Activated gamma-delta T cell treated with anti-CD3 and anti-CD28 coated beads, Interleukin-2, amount 50 U/mL, for 16 hours (primary cell): Measurements from ENCODE around the gene BCAM.
"Not testable (repeated sequence)": the region's sequence is repeated elsewhere in the genome, so short reads cannot be mapped to it uniquely, and the experiment has no call there.

Source experiments
- DNase-seq: peaks from one replicate; pipeline ENCODE4 v3.0.0-alpha.2; 2020; ENCODE audit warnings: low read depth

Gene BCAM

DNA sequence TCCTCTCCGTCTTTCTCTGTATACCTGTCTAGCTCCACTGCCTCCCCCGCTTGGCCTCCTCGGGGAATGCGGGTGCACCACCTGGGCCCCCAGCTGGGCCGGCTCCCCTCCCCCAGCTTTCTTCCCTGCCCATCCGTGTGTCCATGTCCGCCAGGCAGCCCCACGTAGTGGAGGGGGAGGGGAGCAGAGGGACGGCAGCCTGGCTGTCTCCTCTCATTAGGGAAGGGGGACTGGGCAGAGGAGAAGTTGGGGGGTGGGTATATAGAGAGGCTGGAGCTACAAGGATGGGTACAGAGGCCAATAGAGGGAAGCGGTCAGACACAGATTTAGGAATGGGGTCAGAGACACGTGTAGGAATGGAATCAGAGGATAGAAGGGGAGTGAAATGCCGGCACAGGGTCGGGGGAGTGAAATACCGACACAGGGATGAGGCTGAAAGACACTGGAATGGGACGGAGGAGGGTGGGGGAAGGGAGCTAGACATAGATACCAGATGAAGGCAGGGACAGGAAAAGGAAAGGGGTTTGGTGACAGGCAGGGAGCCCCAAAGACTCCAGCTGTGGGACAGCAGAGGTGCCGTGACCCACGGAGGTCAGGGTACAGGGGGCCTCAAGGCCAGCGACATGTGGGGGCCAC, 40.0 kb downstream of the BCAM start:
- no peak for DNase-seq

DNA sequence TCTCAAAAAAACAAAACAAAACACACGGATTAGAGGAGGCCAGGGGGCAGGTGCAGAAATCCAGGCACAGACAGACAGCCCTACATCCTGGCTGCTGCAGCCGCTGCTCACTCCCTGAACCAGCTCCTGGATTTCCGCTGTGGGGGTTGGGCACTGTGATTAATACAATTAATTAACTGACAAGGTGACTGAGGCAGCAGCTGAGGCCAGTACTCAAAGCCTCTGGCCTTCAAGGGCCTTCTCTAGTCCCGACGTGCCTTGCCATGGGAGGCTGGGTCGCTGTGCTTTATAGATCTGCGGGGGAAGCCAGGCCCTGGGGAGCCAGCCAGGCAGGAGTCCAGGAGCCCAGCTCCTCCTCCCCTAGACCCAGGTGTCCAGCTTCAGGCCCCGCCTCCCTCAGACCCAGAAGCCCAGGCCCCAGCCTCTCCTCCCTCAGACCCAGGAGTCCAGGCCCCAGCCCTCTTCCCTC, 41.8 kb downstream of the BCAM start:
- no peak for DNase-seq

DNA sequence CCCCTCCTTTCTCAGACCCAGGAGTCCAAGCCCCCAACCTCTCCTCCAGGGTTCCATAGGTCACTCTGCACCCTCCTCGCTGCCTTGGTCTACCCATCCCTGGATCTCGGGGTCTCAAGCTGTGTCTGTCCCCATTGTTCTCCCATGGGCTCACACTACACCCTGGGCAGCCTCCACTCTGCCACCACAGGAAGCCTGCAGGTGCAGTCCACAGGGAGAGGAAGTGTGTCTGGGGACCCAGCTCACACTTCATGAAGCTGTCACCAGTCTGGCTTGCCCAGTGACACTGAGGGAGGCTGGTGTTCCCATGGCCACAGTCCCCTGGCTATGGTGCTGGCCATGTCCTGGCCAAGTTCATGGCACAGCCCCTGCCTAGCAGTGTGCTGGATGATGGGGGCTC, 42.5 kb downstream of the BCAM start:
- no peak for DNase-seq

DNA sequence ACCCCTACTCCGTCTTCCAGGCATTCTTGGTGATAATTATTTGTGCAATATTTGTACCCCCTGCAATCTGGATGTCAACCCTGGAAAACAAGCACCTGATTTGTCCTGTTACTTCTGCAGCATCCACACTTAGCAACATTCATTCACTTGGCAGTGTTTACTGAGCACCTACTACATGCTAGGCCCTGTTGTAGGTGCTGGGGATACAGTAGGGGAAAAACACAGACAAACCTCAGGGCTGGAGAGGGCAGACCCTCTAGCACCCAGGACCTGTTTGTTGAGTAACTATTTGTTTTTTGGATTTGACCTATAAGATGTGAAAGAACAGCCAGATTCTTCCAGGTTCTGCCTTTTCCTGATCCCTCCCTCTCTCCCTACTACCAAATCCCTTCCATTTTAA, 46.7 kb downstream of the BCAM start:
- DNase-seq, result no peak

DNA sequence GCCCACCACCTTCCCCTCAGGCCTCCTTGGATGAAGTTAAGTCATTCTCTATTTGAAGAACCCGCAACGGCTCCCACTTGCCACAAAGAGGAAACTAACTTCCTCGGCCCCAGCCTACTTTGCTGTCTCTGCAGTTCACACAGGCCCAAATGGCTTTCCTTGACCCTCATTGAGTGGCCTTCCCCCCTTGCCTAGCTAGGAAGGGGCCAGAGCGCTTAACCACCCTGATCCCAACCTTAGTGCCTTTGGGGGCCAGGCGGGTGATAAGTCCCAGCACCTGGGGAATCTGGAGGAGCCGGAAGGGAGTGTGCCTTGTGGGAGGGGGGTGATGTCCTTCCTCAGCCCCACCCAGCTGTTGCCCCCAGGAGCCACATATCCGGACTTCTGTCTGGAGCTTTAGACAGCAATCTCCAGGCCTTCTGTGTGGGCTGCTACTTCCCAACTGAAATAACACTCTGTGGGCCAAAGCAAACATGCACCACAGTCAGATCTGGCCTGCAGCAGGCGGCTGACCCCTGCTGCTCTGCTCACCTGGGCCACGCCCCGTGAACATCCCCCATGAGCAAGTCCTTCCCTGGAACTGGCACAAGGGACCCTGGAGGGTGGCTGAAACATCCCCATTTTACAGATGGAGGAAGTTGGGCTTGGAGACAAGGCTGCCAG, 47.6 kb downstream of the BCAM start:
- DNase-seq, result no peak

DNA sequence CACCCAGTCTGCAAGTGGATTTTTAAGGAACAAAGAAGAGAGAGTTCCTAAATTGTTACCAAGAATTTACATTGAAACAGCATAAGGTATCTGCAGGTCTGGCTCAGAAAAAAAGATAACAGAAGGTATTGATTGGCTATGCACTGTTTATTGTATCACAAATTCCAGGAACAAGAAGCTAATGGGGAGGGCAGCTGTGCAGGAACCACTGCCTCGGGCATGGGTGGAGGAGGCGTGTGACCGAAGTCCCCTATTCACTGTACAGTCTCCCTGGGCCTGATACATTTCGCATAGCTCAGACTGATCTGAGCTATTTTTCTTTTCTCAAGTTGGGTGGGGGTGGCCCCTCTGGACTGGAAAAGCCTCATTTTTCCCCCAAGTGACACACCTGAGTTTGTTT, 48.9 kb downstream of the BCAM start:
- no peak for DNase-seq

DNA sequence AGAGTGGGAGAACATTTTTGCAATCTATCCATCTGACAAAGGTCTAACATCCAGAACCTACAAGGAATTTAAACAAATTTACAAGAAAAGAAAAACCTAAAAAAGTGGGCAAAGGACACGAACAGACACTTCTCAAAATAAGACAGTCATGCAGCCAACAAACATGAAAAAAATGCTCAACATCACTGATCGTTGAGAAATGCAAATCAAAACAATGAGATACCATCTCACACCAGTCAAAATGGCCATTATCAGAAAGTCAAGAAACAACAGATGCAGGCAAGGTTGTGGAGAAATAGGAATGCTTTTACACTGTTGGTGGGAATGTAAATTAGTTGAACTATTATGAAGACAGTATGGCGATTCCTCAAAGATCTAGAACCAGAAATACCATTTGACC, 52.7 kb downstream of the BCAM start:
- not testable (repeated sequence) for DNase-seq

DNA sequence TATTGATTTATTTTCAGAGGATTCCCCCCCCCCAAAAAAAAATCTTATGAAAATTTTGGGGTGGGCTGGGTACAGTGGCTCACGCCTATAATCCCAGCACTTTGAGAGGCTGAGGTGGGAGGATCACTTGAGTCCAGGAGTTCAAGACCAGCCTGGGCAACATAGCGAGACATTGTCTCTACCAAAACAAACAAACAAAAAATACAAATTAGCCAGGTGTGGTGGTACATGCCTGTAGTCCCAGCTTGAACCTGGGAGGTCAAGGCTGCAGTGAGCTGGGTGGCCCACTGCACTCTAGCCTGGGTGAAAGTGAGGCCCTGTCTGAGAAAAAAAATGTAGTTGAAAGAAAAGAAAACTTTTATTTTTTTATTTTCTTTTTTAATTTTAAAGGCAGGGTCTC, 55.1 kb downstream of the BCAM start:
- DNase-seq, result no peak

DNA sequence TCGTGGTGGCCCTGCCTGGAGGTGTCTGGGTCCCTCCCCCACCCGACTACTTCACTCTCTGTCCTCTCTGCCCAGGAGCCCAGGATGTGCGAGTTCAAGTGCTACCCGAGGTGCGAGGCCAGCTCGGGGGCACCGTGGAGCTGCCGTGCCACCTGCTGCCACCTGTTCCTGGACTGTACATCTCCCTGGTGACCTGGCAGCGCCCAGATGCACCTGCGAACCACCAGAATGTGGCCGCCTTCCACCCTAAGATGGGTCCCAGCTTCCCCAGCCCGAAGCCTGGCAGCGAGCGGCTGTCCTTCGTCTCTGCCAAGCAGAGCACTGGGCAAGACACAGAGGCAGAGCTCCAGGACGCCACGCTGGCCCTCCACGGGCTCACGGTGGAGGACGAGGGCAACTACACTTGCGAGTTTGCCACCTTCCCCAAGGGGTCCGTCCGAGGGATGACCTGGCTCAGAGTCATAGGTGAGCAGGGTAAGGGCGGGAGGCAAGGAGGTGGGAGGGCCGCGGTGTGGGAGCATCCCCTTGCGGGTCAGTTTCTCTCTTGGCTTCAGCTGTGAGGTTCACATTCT, 56.4 kb downstream of the BCAM start:
- no peak for DNase-seq

DNA sequence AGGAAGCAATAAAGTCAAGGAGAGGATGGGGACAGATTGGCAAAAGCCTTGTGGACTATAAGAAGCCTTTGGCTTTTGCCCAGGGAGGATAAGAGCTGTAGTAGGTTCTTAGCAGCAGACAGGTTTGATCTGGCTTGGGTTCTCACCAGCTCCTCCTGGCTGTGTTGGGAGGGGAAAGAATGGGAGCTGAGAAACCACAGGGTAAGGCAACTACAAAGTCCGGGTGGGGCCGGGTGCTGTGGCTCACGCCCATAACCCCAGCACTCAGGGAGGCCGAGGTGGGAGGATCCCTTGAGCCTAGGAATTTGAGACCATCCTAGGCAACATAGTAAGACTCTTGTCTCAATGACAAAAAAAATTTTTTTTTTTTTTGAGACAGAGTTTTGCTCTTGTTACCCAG, 57.8 kb downstream of the BCAM start:
- DNase-seq, result no peak

DNA sequence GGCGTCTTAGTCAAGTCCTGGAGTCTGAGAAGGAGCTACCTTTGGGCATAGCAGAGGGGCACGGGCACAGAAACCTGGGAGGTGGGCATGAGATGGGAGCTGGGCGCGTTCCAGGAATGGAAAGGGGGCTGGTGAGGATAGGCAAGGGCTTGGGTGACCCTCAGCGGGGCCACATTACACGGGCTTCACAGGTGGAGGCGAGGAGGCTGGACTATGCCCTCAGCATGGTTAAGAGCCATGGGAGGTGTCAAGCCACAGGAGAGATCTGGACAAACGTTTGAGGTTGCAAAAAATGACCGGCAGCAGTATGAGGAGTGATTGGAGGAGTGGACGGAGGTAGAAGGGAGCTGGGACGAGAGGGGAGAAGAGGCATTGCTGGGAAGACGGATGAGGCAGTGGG, 58.7 kb downstream of the BCAM start:
- DNase-seq, result no peak

DNA sequence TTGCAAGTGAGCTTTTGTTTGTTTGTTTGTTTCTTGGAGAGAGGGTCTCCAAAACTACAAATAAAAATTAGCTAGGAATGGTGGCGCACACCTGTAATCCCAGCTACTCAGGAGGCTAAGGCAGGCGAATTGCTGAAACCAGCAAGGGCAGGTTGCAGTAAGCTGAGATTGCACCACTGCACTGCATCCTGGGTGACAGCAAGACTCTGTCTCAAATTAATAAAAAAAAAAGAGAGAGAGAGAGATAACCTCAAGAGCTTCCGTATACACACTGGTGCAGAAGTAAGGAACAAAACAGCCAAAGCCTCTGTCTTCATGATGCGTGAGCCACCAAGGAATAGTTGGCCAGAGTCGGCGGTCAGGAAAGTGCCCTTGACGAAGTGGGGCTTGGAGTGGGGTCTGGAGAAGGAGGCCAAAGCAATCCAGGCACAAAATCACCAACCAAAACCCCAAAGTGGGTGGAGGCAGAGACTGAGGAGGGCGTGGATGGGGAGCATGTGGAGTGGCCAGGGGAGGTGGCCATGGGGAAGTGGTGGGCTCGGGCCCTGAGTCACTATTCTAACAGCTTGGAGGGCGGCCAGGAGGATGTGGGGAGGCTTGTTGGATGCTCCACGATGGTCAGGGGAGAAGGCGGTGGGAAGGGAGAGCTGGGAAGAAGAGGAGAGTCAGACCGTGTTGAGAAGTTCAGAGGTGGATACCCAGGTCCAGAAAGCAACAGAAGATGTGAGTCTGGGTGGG, 61.0 kb downstream of the BCAM start:
- no peak for DNase-seq
